HCT116 (cell line): ENCODE data around the gene AXDND1. TPM values are rescaled to one million over a fixed set of nuclear protein-coding genes. Genes with fewer than 3 reads are reported as not detected.

ENCODE experiments used
- ATAC-seq: fragments of 200-7000 bp; cut with Tn5 transposase; 2 replicates; pipeline ENCODE4 v1.9.1; 2020; ENCODE audit warnings: mild to moderate bottlenecking, moderate library complexity
- BruUV-seq: library from RNA; stranded (reverse); fragments of 400-500 nt; replicated peaks from 2 replicates; lab custom pipeline; 2021; lab: Mats Ljungman, UMichigan
- CTCF ChIA-PET: fragments of 300-600 bp; sonication (Branson Sonifier 250); formaldehyde crosslinking; loops from one replicate; lab custom pipeline; 2021; ENCODE audit warnings: antibody characterized with exemption; lab: Charles Lee
- POLR2A ChIA-PET: fragments of 300-600, 350-600 bp; sonication (Branson Sonifier 250); formaldehyde crosslinking; loops from one replicate; lab custom pipeline; 2021; ENCODE audit warnings: antibody characterized with exemption; lab: Charles Lee
- RAD21 ChIA-PET, 2 experiments: fragments of 300-600 bp; sonication (Branson Sonifier 250); formaldehyde crosslinking; loops; one replicate each; lab custom pipeline; 2023; ENCODE audit warnings: low total read pairs in 2 of 2; ENCODE audit not compliant: uncharacterized antibody in 2 of 2, unreplicated experiment in 2 of 2, low non-redundant PET in 1 of 2; lab: Charles Lee
- DNase-seq: peaks from one replicate; pipeline ENCODE4 v3.0.0-alpha.2; 2010; ENCODE audit warnings: low read depth, low spot score
- H2AFZ ChIP-seq: fragments of 200-600 bp; shearing (Covaris generic), sonication (generic); 2 replicates; pipeline ENCODE4 v1.6.1; 2017; ENCODE audit warnings: low read depth, mixed run types, mixed read lengths, antibody characterized with exemption, low read length; ENCODE audit not compliant: poor library complexity, severe bottlenecking
- H3K27ac ChIP-seq: 2 replicates; pipeline ENCODE4 v1.5.1; 2012; ENCODE audit warnings: low read depth, low read length
- H3K27me3 ChIP-seq: fragments of 200-600 bp; sonication (generic); 2 replicates; pipeline ENCODE4 v1.6.1; 2016; ENCODE audit warnings: mixed run types, low read length, mixed read lengths; ENCODE audit not compliant: insufficient read depth
- H3K36me3 ChIP-seq, 2 experiments: fragments of 200-500 bp in 1 of 2; fragments of 200-600 bp in 1 of 2; sonication (Bioruptor generic) in 1 of 2; sonication (generic) in 1 of 2; 2 replicates each; pipeline versions ENCODE4 v1.5.1 to v1.6.1; 2014 to 2016; ENCODE audit warnings: low read length in 2 of 2, inconsistent platforms in 1 of 2, mixed read lengths in 1 of 2, mixed run types in 1 of 2; ENCODE audit not compliant: insufficient read depth in 2 of 2, control insufficient read depth in 1 of 2
- H3K4me1 ChIP-seq, 2 experiments: fragments of 200-600 bp in 1 of 2; sonication (generic) in 1 of 2; 2 replicates each; pipeline versions ENCODE4 v1.5.1 to v1.6.1; 2012 to 2017; ENCODE audit warnings: low read length in 2 of 2, inconsistent platforms in 1 of 2, mild to moderate bottlenecking in 1 of 2, mixed read lengths in 1 of 2, mixed run types in 1 of 2, moderate library complexity in 1 of 2; ENCODE audit not compliant: insufficient read depth in 2 of 2, control insufficient read depth in 1 of 2
- H3K4me2 ChIP-seq: fragments of 200-600 bp; sonication (generic); 2 replicates; pipeline ENCODE4 v1.6.1; 2017; ENCODE audit warnings: mixed run types, low read length, mixed read lengths
- H3K4me3 ChIP-seq, 2 experiments: fragments of 200-600 bp in 1 of 2; sonication (generic) in 1 of 2; replicated peaks in 1 of 2; 2 replicates each; pipeline ENCODE4 v1.5.1; 2011 to 2016; ENCODE audit warnings: low read length in 2 of 2, control low read depth in 1 of 2, low read depth in 1 of 2, mild to moderate bottlenecking in 1 of 2, mixed read lengths in 1 of 2, mixed run types in 1 of 2
- H3K79me2 ChIP-seq: fragments of 200-600 bp; sonication (generic); 2 replicates; pipeline ENCODE4 v1.6.1; 2017; ENCODE audit warnings: mild to moderate bottlenecking, mixed run types, low read length, moderate library complexity, mixed read lengths; ENCODE audit not compliant: insufficient read depth
- H3K9ac ChIP-seq: fragments of 200-600 bp; sonication (generic); 2 replicates; pipeline ENCODE4 v1.6.1; 2016; ENCODE audit warnings: low read length, mixed read lengths
- H3K9me2 ChIP-seq: fragments of 200-600 bp; sonication (generic), shearing (Covaris generic); 2 replicates; pipeline ENCODE4 v1.6.1; 2017; ENCODE audit warnings: mixed run types, mild to moderate bottlenecking, moderate library complexity; ENCODE audit not compliant: insufficient read depth
- H3K9me3 ChIP-seq, 2 experiments: fragments of 200-500 bp in 1 of 2; fragments of 200-600 bp in 1 of 2; sonication (Bioruptor generic) in 1 of 2; sonication (generic) in 1 of 2; 2 replicates each; pipeline ENCODE4 v1.6.1; 2014 to 2017; ENCODE audit warnings: low read length in 2 of 2, mixed read lengths in 2 of 2, inconsistent platforms in 1 of 2, low read depth in 1 of 2, mild to moderate bottlenecking in 1 of 2, mixed run types in 1 of 2, moderate library complexity in 1 of 2; ENCODE audit not compliant: control insufficient read depth in 1 of 2, insufficient read depth in 1 of 2
- H4K20me1 ChIP-seq: fragments of 200-600 bp; sonication (generic), shearing (Covaris generic); 2 replicates; pipeline ENCODE4 v1.6.1; 2017; ENCODE audit warnings: mixed run types, mild to moderate bottlenecking, moderate library complexity; ENCODE audit not compliant: insufficient read depth
- EZH2 ChIP-seq: fragments of 200-600 bp; sonication (generic); IDR thresholded peaks from 2 replicates; pipeline ENCODE4 v1.6.1; 2017; ENCODE audit warnings: antibody characterized with exemption, mixed run types
- POLR2A ChIP-seq: IDR thresholded peaks from 2 replicates; pipeline ENCODE4 v1.7.0; 2011; ENCODE audit warnings: borderline replicate concordance; ENCODE audit not compliant: insufficient read depth, insufficient read length; ENCODE audit errors: extremely low read depth
- SP1 ChIP-seq: IDR thresholded peaks from 2 replicates; pipeline ENCODE4 v1.6.1; 2012; ENCODE audit warnings: low read depth
- TCF7L2 ChIP-seq: IDR thresholded peaks from 2 replicates; pipeline ENCODE4 v1.7.0; 2011; ENCODE audit warnings: borderline replicate concordance, inconsistent platforms; ENCODE audit not compliant: insufficient read depth, insufficient read length; ENCODE audit errors: extremely low read depth
- YY1 ChIP-seq: IDR thresholded peaks from 2 replicates; pipeline ENCODE4 v1.6.1; 2011; ENCODE audit warnings: low read length, low read depth, moderate library complexity, mild to moderate bottlenecking; ENCODE audit not compliant: insufficient replicate concordance; ENCODE audit errors: extremely low read depth
- intact Hi-C: fragments of 100-400 bp; cut with micrococcal nuclease; formaldehyde crosslinking; loops from 2 replicates; pipeline ENCODE4 v1.10.0; 2022
- total RNA-seq: library from RNA; stranded (reverse); gene quantifications from one replicate; pipeline ENCODE4 v1.2.1, GENCODE V29; 2021; ENCODE audit not compliant: unreplicated experiment
- TF ChIP-seq, protein P1 (sequence below): IDR thresholded peaks from 2 replicates; pipeline ENCODE4 v1.6.1; 2012
- TF ChIP-seq, protein P2 (sequence below), 3 experiments: fragments of 200-600 bp in 1 of 3; sonication (generic) in 1 of 3; IDR thresholded peaks in 2 of 3; conservative IDR thresholded peaks in 1 of 3; 2 replicates each; pipeline ENCODE4 v1.5.1; 2012 to 2017; ENCODE audit warnings: low read depth in 2 of 3, low read length in 2 of 3, antibody characterized with exemption in 1 of 3, borderline replicate concordance in 1 of 3, control low read depth in 1 of 3, mild to moderate bottlenecking in 1 of 3, mixed read lengths in 1 of 3, mixed run types in 1 of 3, moderate library complexity in 1 of 3; ENCODE audit not compliant: insufficient read depth in 1 of 3
- TF ChIP-seq, protein P3 (sequence below): IDR thresholded peaks from 2 replicates; pipeline ENCODE4 v1.6.1; 2012; ENCODE audit warnings: low read depth

AXDND1 gene
- total RNA-seq, 1 experiment from 2014 or later: 2.3 TPM

DNA sequence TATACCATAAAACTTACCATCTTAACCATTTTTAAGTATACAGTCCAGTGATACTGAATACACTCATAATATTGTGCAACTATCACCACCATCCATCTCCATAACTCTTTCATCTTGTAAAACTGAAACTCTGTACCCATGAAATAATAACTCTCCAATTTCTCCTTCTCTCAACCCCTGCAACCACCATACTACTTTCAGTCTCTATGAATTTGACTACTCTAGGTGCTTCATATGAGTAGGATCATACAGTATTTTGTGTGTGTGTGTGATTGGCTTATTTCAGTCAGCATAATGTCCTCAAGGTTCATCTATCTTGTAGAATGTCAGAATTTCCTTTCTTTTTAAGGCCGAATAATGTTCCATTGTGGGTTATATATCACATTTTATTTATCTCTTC, 192.3 kb downstream of the AXDND1 start (continued):
- no peak for TF ChIP-seq EZH2
- no peak for TF ChIP-seq TCF7L2

DNA sequence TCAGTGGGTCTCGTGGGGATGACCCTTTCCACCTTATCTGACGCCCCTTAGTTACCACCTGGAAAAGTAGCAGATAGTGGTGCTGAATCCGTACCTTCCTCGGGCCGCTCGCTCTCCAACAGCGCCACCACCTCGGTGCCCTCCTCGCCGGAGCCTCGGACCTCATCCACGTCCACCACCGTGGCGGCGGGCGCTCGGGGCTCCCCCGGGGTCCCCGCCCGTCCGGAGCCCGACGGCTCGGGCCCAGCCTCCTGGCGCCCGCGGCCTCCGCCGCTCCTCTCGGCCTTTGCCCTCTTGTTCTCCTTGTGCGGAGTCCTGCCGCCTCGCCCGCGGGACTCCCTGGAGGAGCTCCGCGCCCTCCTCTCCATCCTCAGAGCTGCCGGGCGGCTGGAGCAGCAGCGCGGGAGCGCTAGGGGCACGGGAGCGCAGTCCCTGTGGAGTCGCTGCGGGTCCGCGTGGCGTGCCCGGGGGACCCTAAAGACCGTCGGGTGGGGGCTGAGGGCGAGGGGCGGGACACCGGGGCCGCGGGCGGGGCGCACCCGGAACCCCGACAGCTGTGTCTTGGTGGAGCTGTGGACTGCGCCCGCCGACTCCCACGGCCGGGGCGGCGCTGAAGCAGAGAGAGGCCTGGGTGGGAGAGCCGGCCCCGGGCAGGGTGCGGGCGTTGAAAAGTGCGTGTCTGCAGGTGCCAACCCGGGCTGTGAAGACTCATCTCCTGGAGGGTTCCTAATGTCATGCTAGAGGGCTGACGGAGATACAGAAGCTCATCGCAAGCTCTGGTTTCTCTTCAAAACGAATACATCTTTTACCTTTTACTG, 209.9 kb downstream of the AXDND1 start, which contains the start of gene NPHS2:
NPHS2 (minus strand) TSS at position 452 of the 818 bp plus-strand sequence; CDS start at position 368, 84 bp downstream.
- no peak within 1 kb of the TSS for H2AFZ ChIP-seq
- intact Hi-C loops: no loop called here
- no peaks in the 10 kb centered on the region for H3K9me3 ChIP-seq
- no peaks in the 10 kb centered on the region for H3K9me2 ChIP-seq
- H3K27me3 ChIP-seq: no peaks in the 10 kb centered on the region
- DNase-seq (no peak), ATAC-seq (no peak)
- H3K4me1 ChIP-seq: no peaks in the 10 kb centered on the region
- CTCF ChIA-PET: no interaction called here
- H3K27ac ChIP-seq: no peak within 1 kb of the TSS
- no peak within 1 kb of the TSS for H3K4me2 ChIP-seq
- H3K36me3 ChIP-seq: no peaks in the 10 kb centered on the region
- POLR2A ChIA-PET: no interaction called here
- no TSS peak for BruUV-seq
- no peak within 1 kb of the TSS for H3K9ac ChIP-seq
- RAD21 ChIA-PET: no interaction called here
- H3K4me3 ChIP-seq: no peak within 1 kb of the TSS
- no peaks in the 10 kb centered on the region for H3K79me2 ChIP-seq
- no peaks in the 10 kb centered on the region for H4K20me1 ChIP-seq
- TF ChIP-seq SP1 (no peak), POLR2A (no peak), YY1 (no peak)
- TF ChIP-seq, protein P1, sequence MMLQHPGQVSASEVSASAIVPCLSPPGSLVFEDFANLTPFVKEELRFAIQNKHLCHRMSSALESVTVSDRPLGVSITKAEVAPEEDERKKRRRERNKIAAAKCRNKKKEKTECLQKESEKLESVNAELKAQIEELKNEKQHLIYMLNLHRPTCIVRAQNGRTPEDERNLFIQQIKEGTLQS: no peak
- TF ChIP-seq, protein P2, sequence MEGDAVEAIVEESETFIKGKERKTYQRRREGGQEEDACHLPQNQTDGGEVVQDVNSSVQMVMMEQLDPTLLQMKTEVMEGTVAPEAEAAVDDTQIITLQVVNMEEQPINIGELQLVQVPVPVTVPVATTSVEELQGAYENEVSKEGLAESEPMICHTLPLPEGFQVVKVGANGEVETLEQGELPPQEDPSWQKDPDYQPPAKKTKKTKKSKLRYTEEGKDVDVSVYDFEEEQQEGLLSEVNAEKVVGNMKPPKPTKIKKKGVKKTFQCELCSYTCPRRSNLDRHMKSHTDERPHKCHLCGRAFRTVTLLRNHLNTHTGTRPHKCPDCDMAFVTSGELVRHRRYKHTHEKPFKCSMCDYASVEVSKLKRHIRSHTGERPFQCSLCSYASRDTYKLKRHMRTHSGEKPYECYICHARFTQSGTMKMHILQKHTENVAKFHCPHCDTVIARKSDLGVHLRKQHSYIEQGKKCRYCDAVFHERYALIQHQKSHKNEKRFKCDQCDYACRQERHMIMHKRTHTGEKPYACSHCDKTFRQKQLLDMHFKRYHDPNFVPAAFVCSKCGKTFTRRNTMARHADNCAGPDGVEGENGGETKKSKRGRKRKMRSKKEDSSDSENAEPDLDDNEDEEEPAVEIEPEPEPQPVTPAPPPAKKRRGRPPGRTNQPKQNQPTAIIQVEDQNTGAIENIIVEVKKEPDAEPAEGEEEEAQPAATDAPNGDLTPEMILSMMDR (IDR thresholded peaks at IDR 0.05 in 2 of 3, conservative IDR thresholded peaks at IDR 0.05 in 1 of 3; ENCODE audit: borderline replicate concordance in 1 of 3, insufficient read depth in 1 of 3, low read depth in 2 of 3, low read length in 2 of 3): no peak
- TF ChIP-seq, protein P3, sequence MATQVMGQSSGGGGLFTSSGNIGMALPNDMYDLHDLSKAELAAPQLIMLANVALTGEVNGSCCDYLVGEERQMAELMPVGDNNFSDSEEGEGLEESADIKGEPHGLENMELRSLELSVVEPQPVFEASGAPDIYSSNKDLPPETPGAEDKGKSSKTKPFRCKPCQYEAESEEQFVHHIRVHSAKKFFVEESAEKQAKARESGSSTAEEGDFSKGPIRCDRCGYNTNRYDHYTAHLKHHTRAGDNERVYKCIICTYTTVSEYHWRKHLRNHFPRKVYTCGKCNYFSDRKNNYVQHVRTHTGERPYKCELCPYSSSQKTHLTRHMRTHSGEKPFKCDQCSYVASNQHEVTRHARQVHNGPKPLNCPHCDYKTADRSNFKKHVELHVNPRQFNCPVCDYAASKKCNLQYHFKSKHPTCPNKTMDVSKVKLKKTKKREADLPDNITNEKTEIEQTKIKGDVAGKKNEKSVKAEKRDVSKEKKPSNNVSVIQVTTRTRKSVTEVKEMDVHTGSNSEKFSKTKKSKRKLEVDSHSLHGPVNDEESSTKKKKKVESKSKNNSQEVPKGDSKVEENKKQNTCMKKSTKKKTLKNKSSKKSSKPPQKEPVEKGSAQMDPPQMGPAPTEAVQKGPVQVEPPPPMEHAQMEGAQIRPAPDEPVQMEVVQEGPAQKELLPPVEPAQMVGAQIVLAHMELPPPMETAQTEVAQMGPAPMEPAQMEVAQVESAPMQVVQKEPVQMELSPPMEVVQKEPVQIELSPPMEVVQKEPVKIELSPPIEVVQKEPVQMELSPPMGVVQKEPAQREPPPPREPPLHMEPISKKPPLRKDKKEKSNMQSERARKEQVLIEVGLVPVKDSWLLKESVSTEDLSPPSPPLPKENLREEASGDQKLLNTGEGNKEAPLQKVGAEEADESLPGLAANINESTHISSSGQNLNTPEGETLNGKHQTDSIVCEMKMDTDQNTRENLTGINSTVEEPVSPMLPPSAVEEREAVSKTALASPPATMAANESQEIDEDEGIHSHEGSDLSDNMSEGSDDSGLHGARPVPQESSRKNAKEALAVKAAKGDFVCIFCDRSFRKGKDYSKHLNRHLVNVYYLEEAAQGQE: no peak
